ENCODE data around the gene MIPOL1. TPM values are rescaled to one million over a fixed set of nuclear protein-coding genes. Genes with fewer than 3 reads are reported as not detected.

The MIPOL1 gene
- total and polyA plus RNA-seq, 2 of the 13 experiments (the other 11 are each of a cell fraction or from before 2014, with no cell fraction given): 8.6 to 34.2 TPM

GRCh38 chr14:37583358-37584210 lies 385.8 kb downstream of the MIPOL1 start (continued):
- TF ChIP-seq ZNF580 (CRISPR knock-in tag; IDR thresholded peaks at IDR 0.05; ENCODE audit: borderline replicate concordance, low read depth) (0 out of 2 replicates have a peak, but pooled peaks have one; percentile 11), ZFX (CRISPR knock-in tag; IDR thresholded peaks at IDR 0.05; ENCODE audit: low read depth) (peak; percentile 65), ZNF549 (CRISPR knock-in tag; IDR thresholded peaks at IDR 0.05) (no peak), HNF4G (IDR thresholded peaks at IDR 0.05; ENCODE audit: borderline replicate concordance, low read depth, low read length) (no peak), HNF4G (CRISPR knock-in tag; IDR thresholded peaks at IDR 0.05; ENCODE audit: borderline replicate concordance, low read depth) (peak; percentile 27; the same call in 1 of the 2 replicates), ZMYM2 (CRISPR knock-in tag; IDR thresholded peaks at IDR 0.05) (0 out of 2 replicates have a peak, but pooled peaks have one; percentile 53), ISL2 (CRISPR knock-in tag; IDR thresholded peaks at IDR 0.05) (peak; percentile 60; the same call in 1 of the 2 replicates), TAF15 (IDR thresholded peaks at IDR 0.05; ENCODE audit: low read depth, low read length, poor library complexity, severe bottlenecking) (peak; percentile 48), PRDM15 (CRISPR knock-in tag; IDR thresholded peaks at IDR 0.05) (0 out of 2 replicates have a peak, but pooled peaks have one; percentile 32), HES4 (CRISPR knock-in tag; IDR thresholded peaks at IDR 0.05; ENCODE audit: borderline replicate concordance) (0 out of 2 replicates have a peak, but pooled peaks have one; percentile 19), CHD4 (IDR thresholded peaks at IDR 0.05; ENCODE audit: borderline replicate concordance, low read length) (0 out of 2 replicates have a peak, but pooled peaks have one; percentile 42), ZSCAN31 (CRISPR knock-in tag; IDR thresholded peaks at IDR 0.05; ENCODE audit: low read depth) (peak; percentile 76; the same call in 1 of the 2 replicates), ZNF430 (CRISPR knock-in tag; IDR thresholded peaks at IDR 0.05) (peak; percentile 60; the same call in 1 of the 2 replicates), POGZ (CRISPR knock-in tag; IDR thresholded peaks at IDR 0.05) (peak; percentile 76; the same call in 1 of the 2 replicates), TFDP1 (CRISPR knock-in tag; IDR thresholded peaks at IDR 0.05; ENCODE audit: borderline replicate concordance) (0 out of 2 replicates have a peak, but pooled peaks have one; percentile 3), ZNF629 (CRISPR knock-in tag; conservative IDR thresholded peaks at IDR 0.05) (peak; percentile 23; the same call in 1 of the 2 replicates), HOXA5 (CRISPR knock-in tag; IDR thresholded peaks at IDR 0.05) (0 out of 2 replicates have a peak, but pooled peaks have one; percentile 53)
- TF ChIP-seq, protein P1, sequence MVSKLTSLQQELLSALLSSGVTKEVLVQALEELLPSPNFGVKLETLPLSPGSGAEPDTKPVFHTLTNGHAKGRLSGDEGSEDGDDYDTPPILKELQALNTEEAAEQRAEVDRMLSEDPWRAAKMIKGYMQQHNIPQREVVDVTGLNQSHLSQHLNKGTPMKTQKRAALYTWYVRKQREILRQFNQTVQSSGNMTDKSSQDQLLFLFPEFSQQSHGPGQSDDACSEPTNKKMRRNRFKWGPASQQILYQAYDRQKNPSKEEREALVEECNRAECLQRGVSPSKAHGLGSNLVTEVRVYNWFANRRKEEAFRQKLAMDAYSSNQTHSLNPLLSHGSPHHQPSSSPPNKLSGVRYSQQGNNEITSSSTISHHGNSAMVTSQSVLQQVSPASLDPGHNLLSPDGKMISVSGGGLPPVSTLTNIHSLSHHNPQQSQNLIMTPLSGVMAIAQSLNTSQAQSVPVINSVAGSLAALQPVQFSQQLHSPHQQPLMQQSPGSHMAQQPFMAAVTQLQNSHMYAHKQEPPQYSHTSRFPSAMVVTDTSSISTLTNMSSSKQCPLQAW (CRISPR knock-in tag; IDR thresholded peaks at IDR 0.05): no peak
- TF ChIP-seq, protein P2, sequence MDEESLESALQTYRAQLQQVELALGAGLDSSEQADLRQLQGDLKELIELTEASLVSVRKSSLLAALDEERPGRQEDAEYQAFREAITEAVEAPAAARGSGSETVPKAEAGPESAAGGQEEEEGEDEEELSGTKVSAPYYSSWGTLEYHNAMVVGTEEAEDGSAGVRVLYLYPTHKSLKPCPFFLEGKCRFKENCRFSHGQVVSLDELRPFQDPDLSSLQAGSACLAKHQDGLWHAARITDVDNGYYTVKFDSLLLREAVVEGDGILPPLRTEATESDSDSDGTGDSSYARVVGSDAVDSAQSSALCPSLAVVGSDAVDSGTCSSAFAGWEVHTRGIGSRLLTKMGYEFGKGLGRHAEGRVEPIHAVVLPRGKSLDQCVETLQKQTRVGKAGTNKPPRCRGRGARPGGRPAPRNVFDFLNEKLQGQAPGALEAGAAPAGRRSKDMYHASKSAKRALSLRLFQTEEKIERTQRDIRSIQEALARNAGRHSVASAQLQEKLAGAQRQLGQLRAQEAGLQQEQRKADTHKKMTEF (CRISPR knock-in tag; IDR thresholded peaks at IDR 0.05): peak; percentile 41; the same call in 1 of the 2 replicates
